Ishikawa (cell line): ENCODE results near the gene CRTAC1.

Experiments used
- CEBPB ChIP-seq: IDR thresholded peaks from 2 replicates; pipeline ENCODE4 v1.6.1; 2012
- CREB1 ChIP-seq: IDR thresholded peaks from 2 replicates; pipeline ENCODE4 v1.6.1; 2012; ENCODE audit warnings: low read depth
- EGR1 ChIP-seq: IDR thresholded peaks from 2 replicates; pipeline ENCODE4 v1.6.1; 2012
- EP300 ChIP-seq: IDR thresholded peaks from 2 replicates; pipeline ENCODE4 v1.6.1; 2012; ENCODE audit warnings: borderline replicate concordance
- FOXM1 ChIP-seq: IDR thresholded peaks from 2 replicates; pipeline ENCODE4 v1.6.1; 2012; ENCODE audit warnings: low read depth, borderline replicate concordance
- MAX ChIP-seq: IDR thresholded peaks from 2 replicates; pipeline ENCODE4 v1.6.1; 2012
- NFIC ChIP-seq: IDR thresholded peaks from 2 replicates; pipeline ENCODE4 v1.6.1; 2012
- RAD21 ChIP-seq: IDR thresholded peaks from 2 replicates; pipeline ENCODE4 v1.6.1; 2012; ENCODE audit warnings: low read depth
- REST ChIP-seq: IDR thresholded peaks from 2 replicates; pipeline ENCODE4 v1.6.1; 2012; ENCODE audit warnings: low read depth, mild to moderate bottlenecking
- TAF1 ChIP-seq: IDR thresholded peaks from 2 replicates; pipeline ENCODE4 v1.6.1; 2012; ENCODE audit warnings: low read depth, mild to moderate bottlenecking
- TCF12 ChIP-seq: IDR thresholded peaks from 2 replicates; pipeline ENCODE4 v1.6.1; 2012; ENCODE audit warnings: low read depth
- TEAD4 ChIP-seq: IDR thresholded peaks from 2 replicates; pipeline ENCODE4 v1.6.1; 2012
- USF1 ChIP-seq: IDR thresholded peaks from 2 replicates; pipeline ENCODE4 v1.6.1; 2012
- YY1 ChIP-seq: IDR thresholded peaks from 2 replicates; pipeline ENCODE4 v1.6.1; 2012; ENCODE audit warnings: low read depth
- ZBTB7A ChIP-seq: IDR thresholded peaks from 2 replicates; pipeline ENCODE4 v1.6.1; 2012; ENCODE audit warnings: low read depth

CRTAC1 gene

GRCh38 chr10:97969538-97970079, 60.8 kb downstream of the CRTAC1 start:
- TF ChIP-seq ZBTB7A (no peak), FOXM1 (no peak), MAX (no peak), TEAD4 (no peak), CEBPB (no peak), RAD21 (no peak), USF1 (no peak), EGR1 (no peak), CREB1 (no peak), YY1 (no peak), TCF12 (no peak), REST (no peak), TAF1 (no peak), EP300 (no peak), NFIC (no peak)

- no peak for TF ChIP-seq TEAD4
- TF ChIP-seq EGR1, result no peak
- TF ChIP-seq MAX, result no peak
- TF ChIP-seq FOXM1, result no peak
- no peak for TF ChIP-seq USF1
These were observed 65.7 kb downstream of the CRTAC1 start for GRCh38 chr10:97964748-97965147.

GRCh38 chr10:97961945-97962344, 68.5 kb downstream of the CRTAC1 start:
- no peak for TF ChIP-seq RAD21
- no peak for TF ChIP-seq MAX
- TF ChIP-seq CEBPB, result no peak
- no peak for TF ChIP-seq EP300
- no peak for TF ChIP-seq ZBTB7A
- TF ChIP-seq TCF12, result no peak
- no peak for TF ChIP-seq REST
- no peak for TF ChIP-seq CREB1

- TF ChIP-seq ZBTB7A, result no peak
- TF ChIP-seq REST, result peak; percentile 90
- TF ChIP-seq RAD21, result no peak
- TF ChIP-seq YY1, result no peak
- TF ChIP-seq CEBPB, result no peak
- no peak for TF ChIP-seq TEAD4
These were observed 70.0 kb downstream of the CRTAC1 start for GRCh38 chr10:97960269-97961056.
